Hypothalamus (tissue), 51 donors: ENCODE measurements around the gene MCF2L.

Experiments
- DNase-seq, 51 donors: peaks; one replicate each; lab custom pipeline; 2025; lab: John Stamatoyannopoulos, UW

Gene MCF2L

GRCh38 chr13:113059891-113060290 is 90.9 kb downstream of the MCF2L start:
- DNase-seq: no peak

- no peak for DNase-seq
Measured at GRCh38 chr13:113060557-113061270, 91.7 kb downstream of the MCF2L start.

DNA sequence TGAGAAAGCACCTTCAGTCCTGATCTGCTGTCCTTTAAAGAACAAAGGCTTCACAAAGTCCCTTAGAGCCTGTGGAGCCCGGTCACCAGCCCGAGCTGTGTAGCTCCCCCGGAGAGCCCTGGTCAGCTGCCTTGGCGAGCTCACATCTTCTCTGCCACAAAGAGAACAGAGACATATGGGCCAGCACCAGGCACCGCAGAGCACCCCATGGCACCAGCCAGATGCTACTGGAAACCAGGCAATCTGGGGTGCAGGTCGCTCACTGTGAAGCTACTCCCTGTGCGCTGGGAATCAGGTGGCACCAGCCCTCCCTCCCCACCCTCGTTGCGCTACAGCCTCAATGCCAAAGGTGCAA is 92.2 kb downstream of the MCF2L start:
- peak in 20 of 51 donors; percentile 18 to 84 (median 52) for DNase-seq

- no peak for DNase-seq
Measured at GRCh38 chr13:113061796-113062425, 92.9 kb downstream of the MCF2L start.

- DNase-seq: no peak
Measured at GRCh38 chr13:113062691-113063090, 93.7 kb downstream of the MCF2L start.

- DNase-seq: no peak
Measured at GRCh38 chr13:113063091-113063491, 94.1 kb downstream of the MCF2L start.

DNA sequence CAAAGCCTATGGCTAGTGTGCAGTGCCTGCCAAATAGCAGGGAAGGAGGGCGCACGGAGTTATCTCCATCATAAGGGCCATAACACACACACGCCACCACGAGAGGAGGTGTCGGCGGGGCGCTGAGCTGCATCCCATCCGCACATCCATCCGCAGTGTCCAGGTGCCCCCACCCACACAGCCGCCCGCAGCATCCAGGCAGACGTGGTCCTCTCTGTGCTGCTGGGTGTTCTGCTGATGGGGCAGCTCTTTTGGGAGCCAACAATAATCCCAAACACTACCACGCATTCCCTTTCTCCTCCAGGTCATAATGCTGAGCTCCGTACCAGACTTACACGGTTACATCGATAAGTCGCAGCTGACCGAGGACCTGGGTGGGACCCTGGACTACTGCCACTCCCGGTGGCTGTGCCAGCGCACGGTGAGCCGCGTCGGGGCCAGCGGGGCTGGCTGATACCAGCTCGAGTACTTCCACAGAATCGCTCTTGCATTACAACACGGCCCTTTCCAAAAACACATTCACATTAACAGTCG is 95.1 kb downstream of the MCF2L start:
- DNase-seq: no peak

GRCh38 chr13:113064534-113065405 is 95.8 kb downstream of the MCF2L start:
- DNase-seq: no peak

GRCh38 chr13:113065406-113066141 is 96.6 kb downstream of the MCF2L start:
- DNase-seq: no peak

DNA sequence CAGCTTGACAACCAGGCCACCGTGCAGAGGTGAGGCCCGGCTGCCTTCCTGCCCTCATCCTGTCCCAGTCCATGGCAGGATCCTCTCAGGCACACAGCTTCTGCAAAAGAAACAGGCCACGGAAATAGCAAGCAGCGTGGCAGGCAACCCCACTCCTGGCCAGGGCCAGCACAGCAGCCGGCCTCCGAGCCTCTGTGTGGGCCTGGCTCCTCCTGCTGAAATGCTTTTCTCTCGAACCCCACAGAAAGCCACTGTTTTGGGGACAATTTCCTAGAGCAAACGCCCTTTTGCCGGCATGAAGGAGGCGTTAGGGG is 97.1 kb downstream of the MCF2L start:
- no peak for DNase-seq

GRCh38 chr13:113066746-113067145 is 97.7 kb downstream of the MCF2L start:
- DNase-seq: no peak

DNA sequence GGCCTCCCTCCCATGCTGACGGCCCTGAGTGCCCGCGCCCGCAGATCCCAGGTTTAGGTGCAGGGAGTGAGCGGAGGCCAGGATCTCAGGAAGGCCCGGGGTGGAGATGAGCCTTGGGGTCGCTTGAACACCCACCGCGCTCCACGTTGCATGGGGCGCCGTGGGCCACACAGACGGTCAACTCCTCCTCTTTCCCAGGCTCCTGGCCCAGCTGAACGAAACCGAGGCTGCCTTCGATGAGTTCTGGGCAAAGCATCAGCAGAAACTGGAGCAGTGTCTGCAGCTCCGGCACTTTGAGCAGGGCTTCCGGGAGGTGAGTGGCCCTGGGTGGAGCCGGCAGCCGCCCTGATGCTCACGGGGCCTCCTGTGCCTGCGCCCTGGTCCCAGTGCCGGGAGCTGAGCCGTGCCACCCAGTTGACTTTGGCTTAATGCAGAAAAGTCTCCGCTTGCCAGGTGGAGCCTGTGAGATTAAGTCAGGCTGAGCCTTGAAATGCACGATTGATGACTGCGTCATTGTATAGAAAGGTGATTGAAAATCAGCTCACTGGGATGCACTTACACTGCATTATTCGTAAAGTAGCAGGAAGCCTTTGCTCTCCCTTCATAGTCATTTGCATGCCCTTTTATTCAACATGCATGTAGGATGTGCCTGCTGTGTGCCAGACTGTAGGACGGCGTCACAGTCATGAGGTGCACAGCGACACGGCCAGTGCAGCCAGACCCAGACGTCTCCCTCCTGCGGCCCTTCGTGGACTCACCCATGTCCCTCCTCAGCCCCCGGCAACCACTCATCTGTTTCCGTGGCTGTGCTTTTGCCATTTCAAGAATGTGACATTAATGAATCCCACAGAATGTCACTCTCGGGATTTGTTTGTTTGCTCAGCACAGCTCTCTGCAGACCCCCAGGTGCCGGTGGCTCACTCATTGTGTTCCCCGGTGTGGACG is 101.1 kb downstream of the MCF2L start:
- peak in 1 of 51 donors; percentile 37 for DNase-seq

- DNase-seq: no peak
Measured at GRCh38 chr13:113070855-113071254, 101.8 kb downstream of the MCF2L start.

- no peak for DNase-seq
Measured at GRCh38 chr13:113072376-113072775, 103.4 kb downstream of the MCF2L start.

GRCh38 chr13:113073942-113074341 is 104.9 kb downstream of the MCF2L start:
- peak in 1 of 51 donors; percentile 17 for DNase-seq

DNA sequence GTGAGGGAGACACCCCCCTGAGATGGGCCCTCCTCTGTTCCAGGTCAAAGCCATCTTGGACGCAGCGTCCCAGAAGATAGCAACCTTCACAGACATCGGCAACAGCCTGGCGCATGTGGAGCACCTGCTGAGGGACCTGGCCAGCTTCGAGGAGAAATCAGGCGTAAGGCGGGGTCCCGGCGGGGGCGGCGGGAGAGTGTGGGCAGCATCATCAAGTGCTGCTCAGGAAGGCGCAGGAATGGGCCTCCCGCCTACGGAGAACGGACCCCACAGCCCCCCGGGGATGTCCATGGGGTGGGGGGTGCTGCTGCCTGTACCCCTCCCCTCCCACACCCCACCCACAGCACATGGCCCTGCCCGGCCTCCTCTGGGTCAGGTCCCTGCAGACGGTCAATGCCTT is 105.4 kb downstream of the MCF2L start:
- no peak for DNase-seq

DNA sequence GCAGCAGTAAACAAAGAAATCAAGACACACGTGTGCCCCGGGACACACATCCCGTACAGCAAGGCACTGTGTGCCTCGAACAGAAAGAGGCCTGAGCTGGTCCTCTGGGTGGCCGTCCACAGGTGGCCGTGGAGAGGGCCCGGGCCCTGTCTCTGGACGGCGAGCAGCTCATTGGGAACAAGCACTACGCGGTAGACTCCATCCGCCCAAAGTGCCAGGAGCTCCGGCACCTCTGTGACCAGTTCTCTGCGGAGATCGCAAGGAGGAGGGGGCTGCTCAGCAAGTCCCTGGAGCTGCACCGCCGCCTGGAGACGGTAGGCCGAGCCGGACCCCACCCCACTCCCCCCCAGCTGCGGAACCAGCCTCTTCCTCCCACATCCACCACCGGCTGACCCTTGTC is 105.9 kb downstream of the MCF2L start:
- no peak for DNase-seq

DNA sequence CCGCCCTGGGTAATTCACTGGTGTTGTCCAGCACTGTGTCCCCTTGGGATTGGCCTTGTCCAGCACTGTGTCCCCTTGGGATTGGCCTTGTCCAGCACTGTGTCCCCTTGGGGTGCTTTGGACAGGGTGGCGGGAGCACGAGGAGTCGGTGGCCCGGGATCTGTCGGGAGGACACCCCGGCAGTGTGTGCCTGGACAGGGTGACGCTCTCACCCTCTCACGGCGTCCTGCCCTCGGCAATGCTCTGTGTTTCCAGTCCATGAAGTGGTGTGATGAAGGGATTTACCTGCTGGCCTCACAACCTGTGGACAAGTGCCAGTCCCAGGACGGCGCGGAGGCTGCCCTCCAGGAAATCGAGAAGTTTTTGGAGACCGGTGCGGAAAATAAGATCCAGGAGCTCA is 106.7 kb downstream of the MCF2L start:
- DNase-seq: no peak

GRCh38 chr13:113076681-113077401 is 107.8 kb downstream of the MCF2L start:
- no peak for DNase-seq
